Coronary artery (tissue), 2 donors: Measurements from ENCODE around the gene CCDC68.

ENCODE experiments used
- DNase-seq: peaks from one replicate; pipeline ENCODE4 v3.0.0-alpha.2; 2017; ENCODE audit warnings: low spot score
- H3K27ac ChIP-seq, 2 donors: fragments of 200-600 bp; sonication (generic); one replicate each; pipeline ENCODE4 v1.5.1; 2016 to 2019
- H3K4me3 ChIP-seq: fragments of 200-600 bp; sonication (generic); 2 replicates; pipeline ENCODE4 v1.5.1; 2016; ENCODE audit warnings: mild to moderate bottlenecking, moderate library complexity
- TF ChIP-seq, protein P1 (sequence below): fragments of 200-600 bp; sonication (generic); IDR thresholded peaks from one replicate; pipeline ENCODE4 v1.5.1; 2019; ENCODE audit warnings: antibody characterized with exemption

Gene CCDC68

GRCh38 chr18:54880395-54881105 is 78.7 kb downstream of the CCDC68 start:
- Histone ChIP-seq H3K27ac (no peak overlapping the region), H3K4me3 (no peak overlapping the region)
- TF ChIP-seq, protein P1, sequence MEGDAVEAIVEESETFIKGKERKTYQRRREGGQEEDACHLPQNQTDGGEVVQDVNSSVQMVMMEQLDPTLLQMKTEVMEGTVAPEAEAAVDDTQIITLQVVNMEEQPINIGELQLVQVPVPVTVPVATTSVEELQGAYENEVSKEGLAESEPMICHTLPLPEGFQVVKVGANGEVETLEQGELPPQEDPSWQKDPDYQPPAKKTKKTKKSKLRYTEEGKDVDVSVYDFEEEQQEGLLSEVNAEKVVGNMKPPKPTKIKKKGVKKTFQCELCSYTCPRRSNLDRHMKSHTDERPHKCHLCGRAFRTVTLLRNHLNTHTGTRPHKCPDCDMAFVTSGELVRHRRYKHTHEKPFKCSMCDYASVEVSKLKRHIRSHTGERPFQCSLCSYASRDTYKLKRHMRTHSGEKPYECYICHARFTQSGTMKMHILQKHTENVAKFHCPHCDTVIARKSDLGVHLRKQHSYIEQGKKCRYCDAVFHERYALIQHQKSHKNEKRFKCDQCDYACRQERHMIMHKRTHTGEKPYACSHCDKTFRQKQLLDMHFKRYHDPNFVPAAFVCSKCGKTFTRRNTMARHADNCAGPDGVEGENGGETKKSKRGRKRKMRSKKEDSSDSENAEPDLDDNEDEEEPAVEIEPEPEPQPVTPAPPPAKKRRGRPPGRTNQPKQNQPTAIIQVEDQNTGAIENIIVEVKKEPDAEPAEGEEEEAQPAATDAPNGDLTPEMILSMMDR: no peak
- DNase-seq: no peak

DNA sequence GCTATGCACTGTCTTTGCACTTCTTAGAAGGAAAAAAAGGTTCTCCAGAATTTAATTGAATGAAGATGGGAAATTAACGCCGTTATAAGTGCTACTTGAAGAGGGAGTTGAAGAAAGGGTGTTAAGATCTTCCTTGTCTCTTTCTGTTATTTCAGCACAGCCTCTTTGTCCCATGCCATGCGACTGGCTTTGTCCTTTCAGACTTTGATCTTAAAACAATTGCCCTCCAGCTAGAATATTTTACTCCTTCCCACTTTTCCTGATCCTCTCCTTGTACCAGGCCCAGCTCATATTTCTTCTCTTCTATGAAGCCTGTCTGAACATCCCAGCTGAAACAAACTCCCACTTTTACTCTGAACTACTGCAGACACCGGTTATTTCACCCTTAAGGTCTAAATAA is 79.6 kb downstream of the CCDC68 start:
- DNase-seq: no peak
- TF ChIP-seq, protein P1: no peak

DNA sequence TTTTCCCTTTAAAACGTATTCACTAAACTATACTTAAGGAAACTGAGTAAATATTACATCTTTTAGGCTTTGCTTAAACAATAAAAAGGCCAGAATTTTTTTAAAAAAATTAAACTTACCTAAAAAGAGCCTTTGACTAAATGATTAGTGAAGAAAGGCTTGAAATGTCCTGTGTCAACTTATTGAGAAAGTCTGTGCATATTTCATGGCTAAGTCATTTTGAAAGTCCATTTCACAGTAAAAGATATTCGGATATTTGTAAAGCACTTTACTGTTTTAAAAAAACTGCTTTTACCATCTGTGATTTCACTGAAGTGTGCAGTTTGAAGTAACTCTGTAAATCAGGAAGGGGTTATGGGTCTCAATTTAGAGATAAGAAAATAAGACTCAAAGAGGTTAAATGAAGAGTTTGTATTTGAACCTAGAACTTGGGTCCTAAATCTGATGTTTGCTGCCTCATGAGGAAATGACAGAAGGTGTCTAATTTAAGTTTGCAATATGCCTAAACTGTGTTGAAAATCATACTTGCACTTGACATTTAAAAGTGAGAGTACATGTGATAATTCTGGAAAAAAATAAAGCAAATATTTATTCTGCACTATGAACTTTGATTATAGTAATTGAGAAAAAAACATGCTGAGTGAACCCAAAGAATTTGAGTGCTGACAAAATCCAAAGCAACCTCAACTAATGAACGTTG is 80.5 kb downstream of the CCDC68 start:
- no peak for DNase-seq
- Histone ChIP-seq H3K4me3 (no peak overlapping the region), H3K27ac (no peak overlapping the region)
- TF ChIP-seq, protein P1: no peak

More for the DNA sequence above, 79.6 kb downstream of the CCDC68 start:
- Histone ChIP-seq H3K27ac (no peak overlapping the region), H3K4me3 (no peak overlapping the region)

DNA sequence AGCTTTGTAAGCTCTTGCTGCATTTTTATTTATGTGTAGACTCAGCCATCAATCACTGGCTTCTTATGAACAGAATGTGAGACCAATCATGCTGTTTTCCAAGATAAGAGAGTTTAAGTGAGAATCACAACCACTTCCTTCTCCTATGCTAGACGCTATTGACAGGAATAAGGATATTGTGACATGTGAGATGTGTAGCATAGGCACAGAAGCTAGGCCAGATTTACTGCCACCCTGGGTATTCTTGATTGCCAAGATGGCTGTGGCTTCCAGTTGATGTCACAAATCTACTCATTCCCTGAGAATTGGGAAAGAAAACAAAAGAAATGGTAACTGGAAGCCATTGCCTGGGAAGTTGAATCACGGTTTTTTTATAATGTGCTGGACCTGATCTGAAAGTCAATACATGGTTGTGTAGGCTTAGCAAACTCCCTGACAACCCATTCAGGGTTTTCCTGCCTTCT is 81.1 kb downstream of the CCDC68 start:
- TF ChIP-seq, protein P1: no peak
- no peak for DNase-seq
- no peak overlapping the region for H3K27ac ChIP-seq
- no peak overlapping the region for H3K4me3 ChIP-seq

GRCh38 chr18:54877076-54877475 is 82.2 kb downstream of the CCDC68 start:
- Histone ChIP-seq H3K27ac (no peak overlapping the region), H3K4me3 (no peak overlapping the region)
- TF ChIP-seq, protein P1: no peak
- no peak for DNase-seq

GRCh38 chr18:54875063-54875462 is 84.2 kb downstream of the CCDC68 start:
- Histone ChIP-seq H3K27ac (no peak overlapping the region), H3K4me3 (no peak overlapping the region)
- TF ChIP-seq, protein P1: no peak
- no peak for DNase-seq

DNA sequence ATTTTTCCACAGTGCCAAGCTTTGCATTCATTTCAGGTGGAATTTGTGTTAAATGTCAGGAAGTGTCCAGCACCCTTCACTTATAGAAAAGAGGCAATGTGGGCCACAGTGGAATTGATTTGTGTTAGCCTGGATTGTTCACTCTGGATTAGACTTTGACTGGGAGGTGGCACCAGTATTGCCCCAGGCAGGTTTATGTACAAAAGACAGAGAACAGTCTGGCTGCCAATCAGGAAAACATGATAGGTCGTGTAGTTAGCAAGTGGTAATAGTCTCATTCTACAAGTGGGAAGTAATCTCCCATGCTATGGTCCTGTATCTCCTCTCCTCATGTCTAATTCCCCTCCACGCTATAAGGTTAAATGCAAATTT is 85.4 kb downstream of the CCDC68 start:
- DNase-seq: no peak
- H3K4me3 ChIP-seq: no peak overlapping the region
- TF ChIP-seq, protein P1: no peak
- H3K27ac ChIP-seq: no peak overlapping the region
